Measurements from ENCODE around the gene SAMD4A. TPM values are rescaled to one million over a fixed set of nuclear protein-coding genes. Genes with fewer than 3 reads are reported as not detected.

SAMD4A gene
- total RNA-seq, 2 experiments from 2014 or later, result 0.06 to 1.0 TPM

GRCh38 chr14:54767450-54767849 lies 200.5 kb downstream of the SAMD4A start:
- H3K79me2 ChIP-seq (ENCODE audit: insufficient read depth, low read depth, low read length), result no peaks in the 10 kb centered on the region
- no peak overlapping the region for H3K4me3 ChIP-seq (ENCODE audit: low read depth, low read length, poor library complexity, severe bottlenecking)
- no peaks in the 10 kb centered on the region for H4K20me1 ChIP-seq (ENCODE audit: insufficient read depth, low read length)
- no TSS peak for BruUV-seq (replicated peaks)
- ChIA-PET CTCF (ENCODE audit: unreplicated experiment) (no interaction called here), POLR2A (no interaction called here)
- TF ChIP-seq CTCF (conservative IDR thresholded peaks at IDR 0.05; ENCODE audit: low read length), result no peak
- no peak for TF ChIP-seq EZH2phosphoT487 (IDR thresholded peaks at IDR 0.05; ENCODE audit: borderline replicate concordance, low read depth, low read length)
- H3K27ac ChIP-seq (ENCODE audit: low read depth, low read length, poor library complexity, severe bottlenecking), result no peak overlapping the region
- no peaks in the 10 kb centered on the region for H3K36me3 ChIP-seq (ENCODE audit: insufficient read depth, low read length)
- intact Hi-C loops (cut with micrococcal nuclease; ENCODE audit: unreplicated experiment), result no loop called here
- no peaks in the 10 kb centered on the region for H3K9me3 ChIP-seq (ENCODE audit: low read length)
- H2AFZ ChIP-seq (ENCODE audit: low read length), result no peak overlapping the region
- DNase-seq (ENCODE audit: low spot score), result no peak
- H3K9me2 ChIP-seq (ENCODE audit: insufficient read depth, low read length), result no peaks in the 10 kb centered on the region
- no peaks in the 10 kb centered on the region for H3K4me1 ChIP-seq (ENCODE audit: insufficient read depth, low read length, poor library complexity, severe bottlenecking)
- H3K4me2 ChIP-seq (ENCODE audit: low read length), result no peak overlapping the region

DNA sequence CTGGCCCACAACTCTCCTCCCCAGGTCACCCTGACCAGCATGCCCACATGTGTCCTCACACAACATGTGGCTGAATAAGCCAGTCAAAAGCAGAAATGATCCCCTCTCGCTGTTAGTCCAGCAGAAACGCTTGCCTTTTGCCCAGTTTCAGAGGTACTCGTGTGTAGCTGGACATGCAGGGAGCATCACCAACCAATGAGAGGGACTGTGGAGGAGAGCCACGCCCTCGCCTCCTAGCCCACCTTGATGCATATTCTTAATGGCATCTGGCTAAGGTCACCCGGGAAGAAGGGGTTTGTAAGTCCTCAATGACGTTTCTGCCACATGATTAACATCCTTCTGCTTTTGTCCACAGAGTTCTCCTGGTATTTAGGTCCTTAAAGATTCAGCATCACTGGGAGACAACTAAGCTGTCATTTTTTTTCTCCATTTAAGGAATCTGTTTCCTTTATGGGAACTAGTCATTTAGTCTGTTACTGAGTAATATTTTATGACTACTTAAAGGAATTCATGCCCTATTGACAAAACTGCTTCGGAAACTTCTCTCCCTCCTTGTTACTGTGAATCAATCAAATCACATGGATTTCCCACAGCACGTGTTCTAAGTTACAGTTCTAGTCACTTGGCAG lies 201.7 kb downstream of the SAMD4A start:
- no peaks in the 10 kb centered on the region for H3K4me1 ChIP-seq (ENCODE audit: insufficient read depth, low read length, poor library complexity, severe bottlenecking)
- no peak for DNase-seq (ENCODE audit: low spot score)
- no TSS peak for BruUV-seq (replicated peaks)
- H3K9me3 ChIP-seq (ENCODE audit: low read length), result no peaks in the 10 kb centered on the region
- CTCF ChIA-PET (ENCODE audit: unreplicated experiment), result no interaction called here
- H3K36me3 ChIP-seq (ENCODE audit: insufficient read depth, low read length), result no peaks in the 10 kb centered on the region
- H3K79me2 ChIP-seq (ENCODE audit: insufficient read depth, low read depth, low read length), result no peaks in the 10 kb centered on the region
- TF ChIP-seq EZH2phosphoT487 (IDR thresholded peaks at IDR 0.05; ENCODE audit: borderline replicate concordance, low read depth, low read length) (no peak), CTCF (conservative IDR thresholded peaks at IDR 0.05; ENCODE audit: low read length) (no peak)
- no peak overlapping the region for H2AFZ ChIP-seq (ENCODE audit: low read length)
- no peak overlapping the region for H3K27ac ChIP-seq (ENCODE audit: low read depth, low read length, poor library complexity, severe bottlenecking)
- H3K9me2 ChIP-seq (ENCODE audit: insufficient read depth, low read length), result no peaks in the 10 kb centered on the region
- H3K4me2 ChIP-seq (ENCODE audit: low read length), result no peak overlapping the region
- intact Hi-C loops (cut with micrococcal nuclease; ENCODE audit: unreplicated experiment), result no loop called here
- H3K4me3 ChIP-seq (ENCODE audit: low read depth, low read length, poor library complexity, severe bottlenecking), result no peak overlapping the region
- POLR2A ChIA-PET, result no interaction called here
- H4K20me1 ChIP-seq (ENCODE audit: insufficient read depth, low read length), result peaks cover under 1% of the 10 kb centered on the region; the same call in 1 of the 2 replicates
